Psoas muscle (tissue), 8 donors: ENCODE results near the gene SIGLEC6. TPM values are rescaled to one million over a fixed set of nuclear protein-coding genes. Genes with fewer than 3 reads are reported as not detected.

Experiments used
- ATAC-seq, 4 donors: fragments of 200-7000 bp; cut with Tn5 transposase; one replicate each; pipeline ENCODE4 v1.9.1; 2020; ENCODE audit warnings: moderate library complexity in 3 of 4, mild to moderate bottlenecking in 2 of 4
- DNase-seq, 2 donors: peaks; one replicate each; pipeline ENCODE4 v3.0.0-alpha.2; 2020
- H3K27ac ChIP-seq: fragments of 200-600 bp; one replicate; pipeline ENCODE4 v1.8.0; 2022
- H3K27me3 ChIP-seq, 3 donors: fragments of 200-600 bp in 1 of 3; one replicate each; pipeline versions ENCODE4 v1.6.1 to v1.8.0; 2013 to 2022; ENCODE audit warnings: low read length in 2 of 3, mild to moderate bottlenecking in 2 of 3, moderate library complexity in 1 of 3; ENCODE audit not compliant: insufficient read depth in 3 of 3
- H3K36me3 ChIP-seq, 2 donors: fragments of 200-600 bp in 1 of 2; one replicate each; pipeline versions ENCODE4 v1.6.1 to v1.8.0; 2013 to 2022; ENCODE audit warnings: low read depth in 1 of 2, mild to moderate bottlenecking in 1 of 2, moderate library complexity in 1 of 2; ENCODE audit not compliant: insufficient read depth in 1 of 2
- H3K4me1 ChIP-seq: fragments of 200-600 bp; one replicate; pipeline ENCODE4 v1.8.0; 2022
- H3K4me3 ChIP-seq: fragments of 200-600 bp; one replicate; pipeline ENCODE4 v1.8.0; 2022; ENCODE audit warnings: mild to moderate bottlenecking
- H3K9me3 ChIP-seq: fragments of 200-600 bp; one replicate; pipeline ENCODE4 v1.8.0; 2022
- WGBS, 3 donors: extraction: QIAGEN DNeasy Blood & Tissue Kit; methylation state at CpG; one replicate each; pipeline versions ENCODE4 v1.1.6 to v1.1.7; 2013; 5-methylcytosine and 5-hydroxymethylcytosine counted together
- intact Hi-C, 2 donors: fragments of 100-400 bp; cut with DNase I; formaldehyde crosslinking; loops; one replicate each; pipeline versions ENCODE4 v1.11.0 to v1.14.2; 2022
- polyA plus RNA-seq, 3 donors: library from polyadenylated mRNA; stranded (reverse); fragments of 200-250 nt; gene quantifications; one replicate each; pipeline ENCODE4 v1.2.3, GENCODE V29; 2013
- total RNA-seq, 4 donors: library from RNA; stranded (reverse); fragmentation: NEBNext Ultra II Directional in 2 of 4; extraction: Animal tissue kit (Norgen Biotek cat#: 25700) in 2 of 4; gene quantifications; one replicate each; pipeline versions ENCODE4 v1.2.1 to v1.2.4, GENCODE V29; 2021 to 2023
- TF ChIP-seq, protein P1 (sequence below): fragments of 200-600 bp; IDR thresholded peaks from one replicate; pipeline ENCODE4 v1.8.0; 2022; ENCODE audit warnings: antibody characterized with exemption
- donor health status: healthy with polysubstance abuse.
- donor health status: DM: no; HTN: no; CAD: no; lungs with moderate emphysema.
- donor health status: Bipolar disorder and iron deficiency.
- donor health status: healthy.
- donor health status: DM: yes; HTN: yes; CAD: no.
- donor health status: DM: no; HTN: no; CAD: no.
- donor health status: DM: no; HTN: no; CAD: no.
- donor health status: DM: yes; HTN: yes; CAD: no.

Gene SIGLEC6
- total and polyA plus RNA-seq, 7 donors = 0.03 to 0.40 (median 0.22) TPM; not detected in 2

GRCh38 chr19:51509823-51510660 is 21.4 kb downstream of the SIGLEC6 start:
- Histone ChIP-seq H3K4me1 (no peaks in the 10 kb centered on the region), H3K36me3 (no peaks in the 10 kb centered on the region), H3K9me3 (no peaks in the 10 kb centered on the region), H3K27me3 (peaks cover 0 to 5% (median 2%) of the 10 kb centered on the region in 3 donors), H3K4me3 (no peak overlapping the region), H3K27ac (no peak overlapping the region)
- intact Hi-C loops = no loop called here
- TF ChIP-seq, protein P1, sequence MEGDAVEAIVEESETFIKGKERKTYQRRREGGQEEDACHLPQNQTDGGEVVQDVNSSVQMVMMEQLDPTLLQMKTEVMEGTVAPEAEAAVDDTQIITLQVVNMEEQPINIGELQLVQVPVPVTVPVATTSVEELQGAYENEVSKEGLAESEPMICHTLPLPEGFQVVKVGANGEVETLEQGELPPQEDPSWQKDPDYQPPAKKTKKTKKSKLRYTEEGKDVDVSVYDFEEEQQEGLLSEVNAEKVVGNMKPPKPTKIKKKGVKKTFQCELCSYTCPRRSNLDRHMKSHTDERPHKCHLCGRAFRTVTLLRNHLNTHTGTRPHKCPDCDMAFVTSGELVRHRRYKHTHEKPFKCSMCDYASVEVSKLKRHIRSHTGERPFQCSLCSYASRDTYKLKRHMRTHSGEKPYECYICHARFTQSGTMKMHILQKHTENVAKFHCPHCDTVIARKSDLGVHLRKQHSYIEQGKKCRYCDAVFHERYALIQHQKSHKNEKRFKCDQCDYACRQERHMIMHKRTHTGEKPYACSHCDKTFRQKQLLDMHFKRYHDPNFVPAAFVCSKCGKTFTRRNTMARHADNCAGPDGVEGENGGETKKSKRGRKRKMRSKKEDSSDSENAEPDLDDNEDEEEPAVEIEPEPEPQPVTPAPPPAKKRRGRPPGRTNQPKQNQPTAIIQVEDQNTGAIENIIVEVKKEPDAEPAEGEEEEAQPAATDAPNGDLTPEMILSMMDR = no peak
- 42 to 52% (median 51%) methylated on average over 7 of the region's 7 CpGs for WGBS, 3 donors
- no peak for DNase-seq
- no peak for ATAC-seq

- intact Hi-C loops = no loop called here
- Histone ChIP-seq H3K36me3 (no peaks in the 10 kb centered on the region), H3K9me3 (no peaks in the 10 kb centered on the region), H3K27ac (no peak overlapping the region), H3K27me3 (peaks cover 0 to 5% (median 2%) of the 10 kb centered on the region in 3 donors), H3K4me1 (no peaks in the 10 kb centered on the region), H3K4me3 (no peak overlapping the region)
- TF ChIP-seq, protein P1 = no peak
- 47 to 51% (median 49%) methylated on average over 3 of the region's 3 CpGs for WGBS, 3 donors
- ATAC-seq (no peak), DNase-seq (no peak)
Observed at GRCh38 chr19:51508059-51508733, 23.3 kb downstream of the SIGLEC6 start.

DNA sequence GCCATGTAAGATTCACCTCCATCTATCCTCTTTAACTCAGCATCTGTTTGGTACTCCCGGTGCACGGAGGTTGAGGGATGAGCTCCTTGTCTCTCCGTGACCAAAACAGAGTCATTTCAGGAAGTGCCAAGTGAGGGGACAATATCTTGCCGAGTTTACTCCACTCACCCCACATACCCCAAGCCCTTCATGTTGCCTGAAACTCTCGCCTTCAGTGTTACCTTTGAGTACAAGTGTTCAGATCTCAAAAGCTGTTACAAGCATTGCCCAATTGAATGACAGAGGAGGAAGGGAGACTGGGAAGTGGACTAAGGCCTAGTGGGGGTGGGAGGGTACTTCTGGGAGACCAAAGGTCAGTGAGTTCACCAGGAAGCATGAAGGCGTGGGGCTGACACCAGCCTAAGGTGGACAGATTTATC is 23.8 kb downstream of the SIGLEC6 start:
- TF ChIP-seq, protein P1 = no peak
- Histone ChIP-seq H3K27me3 (peaks cover 0 to 5% (median 2%) of the 10 kb centered on the region in 3 donors), H3K27ac (no peak overlapping the region)

GRCh38 chr19:51507192-51507591 is 24.3 kb downstream of the SIGLEC6 start:
- Histone ChIP-seq H3K4me1 (no peaks in the 10 kb centered on the region), H3K27ac (no peak overlapping the region), H3K9me3 (no peaks in the 10 kb centered on the region), H3K4me3 (no peak overlapping the region), H3K36me3 (no peaks in the 10 kb centered on the region), H3K27me3 (peaks cover 0 to 5% (median 2%) of the 10 kb centered on the region in 3 donors)
- DNase-seq = no peak
- WGBS, 3 donors = 45 to 49% (median 48%) methylated on average over 3 of the region's 3 CpGs
- TF ChIP-seq, protein P1 = no peak
- intact Hi-C loops = no loop called here
- no peak for ATAC-seq

More for the DNA sequence above, 23.8 kb downstream of the SIGLEC6 start:
- Histone ChIP-seq H3K36me3 (no peaks in the 10 kb centered on the region), H3K4me3 (no peak overlapping the region), H3K4me1 (no peaks in the 10 kb centered on the region), H3K9me3 (no peaks in the 10 kb centered on the region)
- ATAC-seq (no peak), DNase-seq (no peak)
- intact Hi-C loops = no loop called here
- 57 to 67% (median 65%) methylated on average over 6 of the region's 6 CpGs for WGBS, 3 donors
